ENCODE data around the gene SYCE1.

DNA sequence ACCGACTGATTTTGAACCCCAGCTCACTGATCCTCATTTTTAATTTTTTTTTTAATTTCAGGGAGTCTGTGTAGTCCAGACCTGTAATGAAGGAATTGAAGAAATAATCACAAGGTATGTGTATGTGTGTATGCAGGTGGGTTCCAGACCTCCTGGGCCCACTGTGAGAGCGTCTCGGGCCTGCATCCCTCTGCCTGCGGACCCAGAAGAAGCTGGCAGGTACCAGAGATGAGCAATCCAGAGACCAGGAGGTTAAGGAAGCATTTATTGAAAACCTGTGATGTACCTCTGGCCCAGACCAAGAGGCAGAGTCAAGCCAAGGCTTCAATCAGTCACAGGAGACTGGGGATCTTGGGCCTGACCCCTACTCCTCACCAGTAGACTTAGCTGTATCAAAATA is 10.8 kb downstream of the SYCE1 start:
- no peak for TF ChIP-seq POLR2AphosphoS5 (IDR thresholded peaks at IDR 0.05)
- TF ChIP-seq, protein P1, sequence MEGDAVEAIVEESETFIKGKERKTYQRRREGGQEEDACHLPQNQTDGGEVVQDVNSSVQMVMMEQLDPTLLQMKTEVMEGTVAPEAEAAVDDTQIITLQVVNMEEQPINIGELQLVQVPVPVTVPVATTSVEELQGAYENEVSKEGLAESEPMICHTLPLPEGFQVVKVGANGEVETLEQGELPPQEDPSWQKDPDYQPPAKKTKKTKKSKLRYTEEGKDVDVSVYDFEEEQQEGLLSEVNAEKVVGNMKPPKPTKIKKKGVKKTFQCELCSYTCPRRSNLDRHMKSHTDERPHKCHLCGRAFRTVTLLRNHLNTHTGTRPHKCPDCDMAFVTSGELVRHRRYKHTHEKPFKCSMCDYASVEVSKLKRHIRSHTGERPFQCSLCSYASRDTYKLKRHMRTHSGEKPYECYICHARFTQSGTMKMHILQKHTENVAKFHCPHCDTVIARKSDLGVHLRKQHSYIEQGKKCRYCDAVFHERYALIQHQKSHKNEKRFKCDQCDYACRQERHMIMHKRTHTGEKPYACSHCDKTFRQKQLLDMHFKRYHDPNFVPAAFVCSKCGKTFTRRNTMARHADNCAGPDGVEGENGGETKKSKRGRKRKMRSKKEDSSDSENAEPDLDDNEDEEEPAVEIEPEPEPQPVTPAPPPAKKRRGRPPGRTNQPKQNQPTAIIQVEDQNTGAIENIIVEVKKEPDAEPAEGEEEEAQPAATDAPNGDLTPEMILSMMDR (IDR thresholded peaks at IDR 0.05) = no peak
